Endothelial cell of umbilical vein (primary cell): ENCODE data around the gene ADAM22. TPM values are rescaled to one million over a fixed set of nuclear protein-coding genes. Genes with fewer than 3 reads are reported as not detected.

Experiments
- BruUV-seq: library from RNA; stranded (reverse); fragments of 400-500 nt; replicated peaks from 2 replicates; lab custom pipeline; 2021; lab: Mats Ljungman, UMichigan
- CTCF ChIA-PET: fragments of 300-600, 350-600 bp; sonication (Branson Sonifier 250); formaldehyde crosslinking; loops from one replicate; lab custom pipeline; 2021; ENCODE audit warnings: antibody characterized with exemption, inconsistent platforms; lab: Charles Lee
- POLR2A ChIA-PET: fragments of 300-600, 350-600 bp; sonication (Branson Sonifier 250); formaldehyde crosslinking; loops from one replicate; lab custom pipeline; 2021; ENCODE audit warnings: antibody characterized with exemption, inconsistent platforms; lab: Charles Lee
- DNase-seq: peaks from one replicate; pipeline ENCODE4 v3.0.0-alpha.2; 2011; ENCODE audit warnings: low read depth, low spot score
- FAIRE-seq: peaks from 2 replicates; lab custom pipeline; 2011; peaks lifted over from hg19 to GRCh38; lab: Jason Lieb, UNC
- H2AFZ ChIP-seq: 2 replicates; pipeline ENCODE4 v1.6.0; 2012; ENCODE audit warnings: low read depth, low read length, control low read depth, inconsistent platforms
- H3K27ac ChIP-seq: 2 replicates; pipeline ENCODE4 v1.5.1; 2011; ENCODE audit warnings: low read depth, mild to moderate bottlenecking, control low read depth, low read length, moderate library complexity; ENCODE audit not compliant: insufficient read depth
- H3K27me3 ChIP-seq, 2 experiments: 2 replicates each; pipeline versions ENCODE4 v1.6.0 to v1.6.1; 2011; ENCODE audit warnings: low read length in 2 of 2, mixed read lengths in 1 of 2; ENCODE audit not compliant: control insufficient read depth in 2 of 2, insufficient read depth in 2 of 2
- H3K36me3 ChIP-seq, 2 experiments: 2 replicates in 1 of 2; 3 replicates in 1 of 2; pipeline ENCODE4 v1.5.1; 2011; ENCODE audit warnings: low read length in 2 of 2, mild to moderate bottlenecking in 1 of 2, moderate library complexity in 1 of 2; ENCODE audit not compliant: control insufficient read depth in 2 of 2, insufficient read depth in 2 of 2; ENCODE audit errors: extremely low read depth in 1 of 2
- H3K4me1 ChIP-seq: 3 replicates; pipeline ENCODE4 v1.5.1; 2011; ENCODE audit warnings: mild to moderate bottlenecking, low read length; ENCODE audit not compliant: control insufficient read depth, insufficient read depth; ENCODE audit errors: extremely low read depth
- H3K4me2 ChIP-seq: 2 replicates; pipeline ENCODE4 v1.6.1; 2011; ENCODE audit warnings: low read length, control low read depth, mixed read lengths; ENCODE audit not compliant: insufficient read depth
- H3K4me3 ChIP-seq, 3 experiments: fragments of 200-600 bp in 1 of 3; sonication (generic), shearing (Covaris generic) in 1 of 3; replicated peaks in 1 of 3; 2 replicates each; pipeline ENCODE4 v1.5.1; 2011 to 2016; ENCODE audit warnings: control low read depth in 3 of 3, low read length in 3 of 3, mild to moderate bottlenecking in 2 of 3, inconsistent platforms in 1 of 3, low read depth in 1 of 3, moderate library complexity in 1 of 3; ENCODE audit not compliant: insufficient read depth in 1 of 3
- H3K79me2 ChIP-seq: 2 replicates; pipeline ENCODE4 v1.6.0; 2012; ENCODE audit warnings: low read length, inconsistent platforms; ENCODE audit not compliant: control insufficient read depth, insufficient read depth
- H3K9ac ChIP-seq: replicated peaks from 2 replicates; pipeline ENCODE3; 2011; ENCODE audit warnings: low read length, control low read depth; ENCODE audit not compliant: insufficient read depth; ENCODE audit errors: extremely low read depth
- H3K9me1 ChIP-seq: replicated peaks from 3 replicates; pipeline ENCODE4 v1.6.0; 2011; ENCODE audit warnings: mild to moderate bottlenecking, low read length; ENCODE audit not compliant: control insufficient read depth, insufficient read depth; ENCODE audit errors: extremely low read depth
- H3K9me3 ChIP-seq: replicated peaks from 2 replicates; pipeline ENCODE4 v1.5.1; 2012; ENCODE audit warnings: low read length, inconsistent platforms; ENCODE audit not compliant: control insufficient read depth, insufficient read depth
- H4K20me1 ChIP-seq: replicated peaks from 2 replicates; pipeline ENCODE3; 2011; ENCODE audit warnings: mild to moderate bottlenecking, low read length; ENCODE audit not compliant: control insufficient read depth, insufficient read depth; ENCODE audit errors: extremely low read depth
- CTCF ChIP-seq, 2 donors: IDR thresholded peaks; 1 replicate in 1 of 2; 2 replicates in 1 of 2; pipeline ENCODE4 v1.5.1; 2011; ENCODE audit warnings: low read length in 2 of 2, mild to moderate bottlenecking in 2 of 2, moderate library complexity in 2 of 2, control low read depth in 1 of 2, inconsistent platforms in 1 of 2, low read depth in 1 of 2; ENCODE audit not compliant: insufficient read depth in 1 of 2; ENCODE audit errors: extremely low read depth in 1 of 2
- EZH2 ChIP-seq: IDR thresholded peaks from 2 replicates; pipeline ENCODE4 v1.6.1; 2012; ENCODE audit warnings: borderline replicate concordance, low read depth, mild to moderate bottlenecking, moderate library complexity, low read length, inconsistent platforms; ENCODE audit not compliant: severe bottlenecking
- FOS ChIP-seq: IDR thresholded peaks from 2 replicates; pipeline ENCODE4 v1.6.1; 2011; ENCODE audit warnings: mild to moderate bottlenecking, low read length, moderate library complexity, borderline replicate concordance; ENCODE audit not compliant: insufficient read depth
- GATA2 ChIP-seq: IDR thresholded peaks from 2 replicates; pipeline ENCODE4 v1.7.0; 2011; ENCODE audit warnings: low read depth, mild to moderate bottlenecking, moderate library complexity, mixed read lengths, low read length; ENCODE audit not compliant: insufficient read length, insufficient read depth
- JUN ChIP-seq: IDR thresholded peaks from 2 replicates; pipeline ENCODE4 v1.6.1; 2011; ENCODE audit warnings: borderline replicate concordance, low read depth; ENCODE audit not compliant: insufficient read length, insufficient read depth
- MAX ChIP-seq: IDR thresholded peaks from 2 replicates; pipeline ENCODE4 v1.6.1; 2011; ENCODE audit not compliant: insufficient read depth, insufficient read length
- MYC ChIP-seq: IDR thresholded peaks from one replicate; pipeline ENCODE4 v1.6.1; 2011; ENCODE audit warnings: mild to moderate bottlenecking, low read depth, low read length
- POLR2A ChIP-seq: IDR thresholded peaks from 2 replicates; pipeline ENCODE4 v1.6.1; 2012; ENCODE audit warnings: low read depth, mild to moderate bottlenecking, control low read depth, low read length
- POLR2AphosphoS5 ChIP-seq: IDR thresholded peaks from 2 replicates; pipeline ENCODE4 v1.6.1; 2012; ENCODE audit warnings: low read depth, mild to moderate bottlenecking, control low read depth, low read length, moderate library complexity; ENCODE audit not compliant: insufficient read depth
- dilution Hi-C: fragments of 300-500 bp; cut with MboI; formaldehyde crosslinking; loops from one replicate; pipeline ENCODE4 v1.15.0; 2019; ENCODE audit warnings: low sequenced_read_pairs; ENCODE audit not compliant: extremely low pct_ligation_motif_present
- intact Hi-C: fragments of 100-400 bp; cut with micrococcal nuclease; formaldehyde crosslinking; loops from one replicate; pipeline ENCODE4 v1.10.0; 2022
- polyA plus RNA-seq, 4 experiments: library from polyadenylated mRNA; depleted of rRNA in 3 of 4; stranded (reverse) in 3 of 4; unstranded in 1 of 4; fragments of >200 nt; gene quantifications; 2 replicates each; pipeline versions ENCODE4 v1.2.1 to v1.2.3, GENCODE V29; 2011 to 2012; ENCODE audit warnings: missing spikeins in 1 of 4
- total RNA-seq: library from RNA; stranded (reverse); gene quantifications from 2 replicates; pipeline ENCODE4 v1.2.3, GENCODE V29; 2021

The ADAM22 gene
- total and polyA plus RNA-seq, 2 donors (not counting 3 experiments of a cell fraction or from before 2014, with no cell fraction given), result 0.33 to 0.53 TPM

- Histone ChIP-seq H3K27me3 (no peaks in the 10 kb centered on the region), H3K27ac (no peak overlapping the region), H3K9me3 (no peaks in the 10 kb centered on the region), H3K4me2 (no peak overlapping the region), H3K36me3 (no peaks in the 10 kb centered on the region), H3K4me3 (no peak overlapping the region), H2AFZ (no peak overlapping the region), H4K20me1 (no peaks in the 10 kb centered on the region), H3K9me1 (no peaks in the 10 kb centered on the region), H3K79me2 (no peaks in the 10 kb centered on the region), H3K4me1 (peaks cover 6% of the 10 kb centered on the region), H3K9ac (no peak overlapping the region)
- dilution Hi-C loops, result no loop called here
- POLR2A ChIA-PET, result no interaction called here
- FAIRE-seq (no peak), DNase-seq (no peak)
- BruUV-seq, result no TSS peak
- TF ChIP-seq EZH2 (no peak), POLR2A (no peak), MYC (no peak), CTCF (IDR thresholded peaks at IDR 0.05; ENCODE audit: extremely low read depth in 1 of 2, insufficient read depth in 1 of 2, low read depth in 1 of 2, low read length in 2 of 2) (no peak), GATA2 (no peak), JUN (no peak), POLR2AphosphoS5 (no peak), FOS (no peak), MAX (no peak)
- CTCF ChIA-PET, result no interaction called here
- intact Hi-C loops, result no loop called here
Measured at GRCh38 chr7:88230646-88231045, 296.6 kb downstream of the ADAM22 start.
